ENCODE measurements around the gene CTDNEP1.
"Not testable (repeated sequence)": the region's sequence is repeated elsewhere in the genome, so short reads cannot be mapped to it uniquely, and the experiment has no call there.

CTDNEP1 gene

GRCh38 chr17:7243838-7244237 is 7.7 kb downstream of the CTDNEP1 start:
- not testable (repeated sequence) for DNase-seq

GRCh38 chr17:7243453-7243729 is 8.1 kb downstream of the CTDNEP1 start:
- no peak for DNase-seq

- DNase-seq = peak; percentile 94
These were observed 8.6 kb downstream of the CTDNEP1 start for GRCh38 chr17:7242717-7243452.

- DNase-seq = peak; percentile 93
These were observed 9.5 kb downstream of the CTDNEP1 start, which contains the start of gene GABARAP for GRCh38 chr17:7241783-7242716. Gene GABARAP (minus strand): TSS chr17:7242449. CDS start chr17:7242330, 119 bp downstream.

GRCh38 chr17:7241090-7241733 is 10.3 kb downstream of the CTDNEP1 start:
- no peak for DNase-seq

- DNase-seq = no peak
These were observed 11.2 kb downstream of the CTDNEP1 start for GRCh38 chr17:7240375-7240774.

GRCh38 chr17:7239091-7240027 is 12.2 kb downstream of the CTDNEP1 start, which contains the start of gene PHF23:
Gene PHF23 (minus strand): TSS chr17:7239457. CDS start chr17:7239279, 178 bp downstream.
- DNase-seq = peak; percentile 98

GRCh38 chr17:7238420-7239090 is 13.0 kb downstream of the CTDNEP1 start:
- peak; percentile 32 for DNase-seq

GRCh38 chr17:7237761-7238419 is 13.6 kb downstream of the CTDNEP1 start:
- DNase-seq = peak; percentile 92

- no peak for DNase-seq
These were observed 14.2 kb downstream of the CTDNEP1 start for GRCh38 chr17:7237266-7237760.

- DNase-seq = no peak
These were observed 14.7 kb downstream of the CTDNEP1 start for GRCh38 chr17:7236808-7237207.

GRCh38 chr17:7235693-7236665 is 15.6 kb downstream of the CTDNEP1 start:
- DNase-seq = peak; percentile 20

GRCh38 chr17:7234083-7234951 is 17.2 kb downstream of the CTDNEP1 start, which contains the start of gene DVL2:
Gene DVL2 (minus strand): TSS chr17:7234517. CDS start chr17:7234262, 255 bp downstream.
- DNase-seq = peak; percentile 96

GRCh38 chr17:7233701-7234082 is 17.8 kb downstream of the CTDNEP1 start:
- DNase-seq = no peak

- DNase-seq = no peak
These were observed 19.4 kb downstream of the CTDNEP1 start for GRCh38 chr17:7232114-7232513.

- no peak for DNase-seq
These were observed 22.0 kb downstream of the CTDNEP1 start for GRCh38 chr17:7229504-7229903.

- no peak for DNase-seq
These were observed 22.6 kb downstream of the CTDNEP1 start for GRCh38 chr17:7228920-7229319.

All from stimulated activated CD4-positive, alpha-beta T cell treated with anti-CD3 and anti-CD28 coated beads, Interleukin-15, amount 100 ng/mL, for 24 hours (primary cell).